HFF-Myc (cell line): ENCODE results near the gene SH3D19.

ENCODE experiments used
- DNase-seq: peaks from one replicate; pipeline ENCODE4 v3.0.0-alpha.2; 2011; ENCODE audit warnings: low read depth; ENCODE audit errors: extremely low read depth
- H3K4me3 ChIP-seq: replicated peaks from 2 replicates; pipeline ENCODE4 v1.5.1; 2011; ENCODE audit warnings: low read depth, mild to moderate bottlenecking, control low read depth, low read length
- CTCF ChIP-seq: IDR thresholded peaks from 2 replicates; pipeline ENCODE4 v1.5.1; 2012; ENCODE audit warnings: mild to moderate bottlenecking, low read depth, low read length, control low read depth; ENCODE audit errors: missing control alignments

The SH3D19 gene

DNA sequence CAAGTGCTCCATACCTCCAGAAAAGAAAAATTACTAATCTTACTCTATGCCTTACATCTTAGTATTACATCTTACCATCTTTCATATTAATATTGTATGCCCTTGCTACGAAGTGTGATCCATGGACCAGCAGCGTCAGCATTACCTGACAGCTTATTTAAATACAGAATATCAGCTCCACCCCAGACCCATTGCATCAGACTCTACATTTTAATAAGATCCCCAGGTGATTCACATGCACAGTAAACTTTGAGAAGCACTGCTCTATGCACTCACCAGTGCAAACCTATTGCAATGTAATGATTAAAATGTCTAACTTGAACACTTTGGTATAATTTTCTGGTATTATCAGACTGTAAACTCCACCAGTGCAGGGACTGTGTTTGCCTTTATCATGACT lies 14.1 kb upstream of the SH3D19 start:
- DNase-seq = no peak
- no peak overlapping the region for H3K4me3 ChIP-seq
- TF ChIP-seq CTCF = no peak

DNA sequence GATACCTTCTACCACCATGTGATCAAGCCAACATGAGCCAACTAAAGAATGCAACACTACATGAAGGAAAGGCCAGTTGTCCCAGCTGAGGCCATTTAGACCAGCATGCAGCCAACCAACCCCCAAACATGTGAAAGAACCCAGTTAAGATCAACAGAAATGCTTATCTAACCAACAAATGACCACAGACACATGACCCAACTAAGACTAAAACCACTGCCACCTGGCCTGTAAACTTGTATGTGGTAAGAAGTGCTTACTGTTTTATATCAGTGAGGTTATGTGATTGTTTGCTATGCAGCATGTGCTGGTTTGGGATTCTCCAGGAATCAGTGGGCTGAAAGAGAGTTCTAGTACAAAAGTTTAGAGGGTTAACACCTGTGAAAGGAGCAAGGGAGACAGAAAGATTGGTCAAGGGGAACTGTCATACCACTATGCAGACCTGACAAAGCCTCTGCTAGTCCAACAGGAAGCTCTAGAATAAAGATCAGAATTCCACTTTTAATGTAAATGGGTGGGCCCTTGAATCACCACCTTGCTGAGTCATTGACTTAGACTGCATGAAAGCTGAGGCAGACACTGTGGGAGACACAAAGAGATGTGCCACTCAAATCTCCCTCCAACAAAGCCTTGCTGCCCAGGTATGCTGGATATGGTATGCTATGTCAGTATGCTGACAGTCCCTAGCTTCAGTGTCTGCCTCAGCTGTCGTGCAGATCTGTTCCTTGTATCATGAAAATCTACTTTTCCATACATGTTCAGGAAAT lies 6.1 kb upstream of the SH3D19 start:
- no peak overlapping the region for H3K4me3 ChIP-seq
- DNase-seq = no peak
- no peak for TF ChIP-seq CTCF

GRCh38 chr4:151329217-151330007 lies 4.0 kb upstream of the SH3D19 start:
- DNase-seq = no peak
- no peak for TF ChIP-seq CTCF
- H3K4me3 ChIP-seq = no peak overlapping the region

GRCh38 chr4:151325949-151326246 lies 493 bp upstream of the SH3D19 start:
- DNase-seq = no peak
- no peak for TF ChIP-seq CTCF
- peak overlapping the region; percentile 51 for H3K4me3 ChIP-seq

- DNase-seq = peak; percentile 47
- peak overlapping the region; percentile 51 for H3K4me3 ChIP-seq
- no peak for TF ChIP-seq CTCF
These were observed 674 bp downstream of the SH3D19 start for GRCh38 chr4:151324752-151325110.

DNA sequence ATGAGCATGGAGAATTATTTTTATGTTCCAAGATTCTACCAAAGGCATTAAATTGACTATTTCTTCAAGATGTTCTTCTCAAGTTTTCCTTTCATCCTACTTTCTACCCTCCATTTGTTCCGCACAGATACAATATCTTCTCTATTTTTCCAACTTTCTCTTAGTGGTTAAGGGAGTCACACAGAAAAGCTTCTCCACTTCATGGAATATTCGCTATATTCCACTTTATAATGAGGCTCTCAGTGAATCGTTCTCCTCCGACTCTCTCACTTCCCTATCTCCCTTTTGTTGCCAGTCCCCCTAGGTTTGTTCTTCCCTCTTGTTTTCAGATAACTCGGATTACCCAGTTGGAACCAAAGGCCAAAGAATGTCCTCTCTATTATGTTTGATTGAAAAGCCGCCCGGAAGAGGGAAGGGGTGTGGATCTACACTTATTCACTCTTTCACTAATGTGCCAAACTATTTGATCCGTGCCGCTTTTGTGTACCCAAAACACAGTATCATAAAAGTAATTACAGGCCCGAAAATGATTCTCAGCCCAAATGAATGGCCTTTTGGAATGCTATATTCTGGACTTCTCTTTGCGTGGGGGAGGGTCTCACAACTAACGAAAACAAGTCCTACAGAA lies 1.2 kb downstream of the SH3D19 start:
- peak overlapping the region; percentile 51 for H3K4me3 ChIP-seq
- DNase-seq = no peak
- no peak for TF ChIP-seq CTCF
